NAMALWA (cell line): Measurements from ENCODE around the gene TEX28.
"Not testable (repeated sequence)": the region's sequence is repeated elsewhere in the genome, so short reads cannot be mapped to it uniquely, and the experiment has no call there.

Experiments
- DNase-seq: peaks from one replicate; pipeline ENCODE4 v3.0.0-alpha.2; 2015; ENCODE audit warnings: low spot score

The TEX28 gene

DNA sequence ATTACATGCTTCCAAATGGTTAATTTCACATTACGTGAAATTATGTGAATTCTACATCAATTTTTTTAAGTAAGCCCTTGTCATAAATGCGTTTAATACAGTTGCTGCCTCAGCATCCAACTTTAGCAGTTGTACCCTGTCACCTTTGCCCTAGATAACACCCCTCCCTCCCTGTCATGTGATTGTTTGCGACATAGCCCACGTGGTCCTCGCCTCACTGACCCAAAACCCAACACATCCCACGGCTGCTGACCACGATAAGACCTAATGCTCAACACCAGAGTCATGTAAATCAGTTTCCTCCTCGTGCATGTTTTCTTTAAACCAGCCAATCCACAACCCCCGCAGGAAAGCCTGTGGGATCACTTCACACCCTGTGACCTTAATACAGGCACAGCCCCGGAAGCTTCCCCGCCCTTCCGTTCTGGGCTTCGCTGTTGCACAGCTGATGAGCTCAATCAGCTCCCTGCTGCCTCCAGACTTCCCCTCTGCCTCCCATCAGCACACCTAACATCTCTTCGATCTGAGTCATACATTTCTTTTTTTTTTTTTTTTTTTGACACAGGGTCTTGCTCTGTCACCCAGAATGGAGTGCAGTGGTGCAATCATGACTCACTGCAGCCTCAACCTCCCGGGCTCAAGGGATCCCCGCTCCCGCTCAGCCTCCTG lies 47.4 kb downstream of the TEX28 start:
- DNase-seq, result not testable (repeated sequence)

DNA sequence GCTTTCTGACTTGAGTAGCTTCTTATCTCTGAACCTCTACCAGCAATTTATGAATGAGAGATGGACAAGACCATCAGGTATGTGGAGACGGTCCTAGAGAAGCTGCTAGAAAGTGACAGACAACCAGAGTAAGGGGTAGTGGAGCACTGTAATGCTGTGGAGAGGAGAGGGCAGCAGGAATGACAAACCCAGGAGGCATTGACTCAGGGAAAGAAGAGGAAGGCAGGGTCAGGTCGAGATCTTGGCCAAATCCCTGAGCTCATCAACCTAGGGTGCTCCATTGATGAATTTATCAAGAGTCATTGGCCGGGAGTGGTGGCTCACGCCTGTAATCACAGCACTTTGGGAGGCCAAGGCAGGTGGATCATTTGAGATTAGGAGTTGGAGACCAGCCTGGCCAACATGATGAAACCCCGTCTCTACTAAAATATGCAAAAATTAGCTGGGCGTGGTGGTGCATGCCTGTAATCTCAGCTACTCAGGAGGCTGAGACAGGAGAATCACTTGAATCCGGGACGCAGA lies 54.9 kb downstream of the TEX28 start:
- DNase-seq, result not testable (repeated sequence)

DNA sequence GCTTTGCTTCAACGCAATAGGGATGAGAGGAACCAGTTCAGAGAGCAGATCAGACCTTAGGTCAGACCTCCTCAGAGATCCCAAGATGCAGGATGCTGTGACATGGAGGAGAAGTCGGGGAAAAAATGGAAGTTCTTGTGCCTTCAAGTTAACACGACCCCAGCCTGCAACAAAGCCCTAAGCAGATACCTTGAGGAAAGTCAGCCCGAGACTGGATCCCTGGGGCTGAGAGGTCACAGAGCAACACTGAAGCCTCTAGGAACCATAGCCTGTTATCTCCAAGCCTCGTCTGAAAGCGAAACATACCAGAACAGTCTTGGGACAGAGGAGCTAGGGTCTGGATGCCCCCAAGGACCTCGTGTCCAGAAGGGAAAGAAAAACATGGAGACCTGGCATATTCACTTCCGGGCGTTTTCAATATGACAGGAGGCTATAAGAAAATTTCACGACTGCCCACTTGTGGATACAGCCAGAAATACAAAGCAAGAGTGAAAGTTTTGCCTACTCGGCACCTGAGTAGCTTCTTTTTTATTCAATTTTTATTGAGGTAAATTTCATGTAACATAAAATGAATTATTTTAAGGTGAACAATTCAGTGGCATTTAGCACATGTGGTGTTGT lies 55.9 kb downstream of the TEX28 start:
- DNase-seq, result not testable (repeated sequence)

DNA sequence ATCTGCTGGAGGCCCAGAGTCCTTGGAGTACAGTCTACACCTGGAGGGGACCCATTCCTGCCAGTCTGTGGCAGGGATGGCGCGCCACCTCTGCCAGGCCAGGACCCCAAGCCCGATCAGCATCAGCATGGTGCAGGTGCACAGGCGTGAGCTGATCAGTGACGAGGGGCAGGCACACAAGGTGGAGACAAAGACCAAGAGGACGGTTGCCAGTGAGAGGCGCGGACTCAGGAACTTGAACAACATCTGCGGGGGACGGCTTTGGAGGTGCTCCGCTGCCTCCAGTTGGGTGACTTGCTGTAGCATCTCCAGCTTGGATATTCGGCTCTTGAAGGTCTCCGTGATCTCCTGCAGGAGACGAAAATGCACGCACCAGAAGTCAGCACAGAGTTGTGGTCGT lies 61.3 kb downstream of the TEX28 start:
- not testable (repeated sequence) for DNase-seq

DNA sequence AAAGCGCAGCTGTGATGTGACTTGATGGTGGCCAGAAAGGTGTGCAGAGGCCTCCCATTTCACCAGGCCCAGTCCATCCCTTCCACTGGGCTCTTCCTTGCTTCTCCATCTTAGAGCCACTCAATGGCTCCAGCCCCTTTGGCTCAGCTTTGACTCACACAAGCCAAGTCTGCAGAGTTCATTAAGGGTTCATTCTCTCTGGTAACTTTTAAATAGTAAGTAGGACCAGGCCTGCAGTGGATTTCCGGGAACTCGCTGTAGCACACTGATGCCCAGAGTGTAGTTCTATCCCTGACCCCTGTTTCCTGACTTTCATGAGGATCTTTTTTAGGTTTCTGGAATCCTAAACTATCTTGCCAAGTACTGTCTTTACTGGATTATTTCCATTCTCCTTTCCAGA lies 63.5 kb downstream of the TEX28 start:
- DNase-seq, result not testable (repeated sequence)

DNA sequence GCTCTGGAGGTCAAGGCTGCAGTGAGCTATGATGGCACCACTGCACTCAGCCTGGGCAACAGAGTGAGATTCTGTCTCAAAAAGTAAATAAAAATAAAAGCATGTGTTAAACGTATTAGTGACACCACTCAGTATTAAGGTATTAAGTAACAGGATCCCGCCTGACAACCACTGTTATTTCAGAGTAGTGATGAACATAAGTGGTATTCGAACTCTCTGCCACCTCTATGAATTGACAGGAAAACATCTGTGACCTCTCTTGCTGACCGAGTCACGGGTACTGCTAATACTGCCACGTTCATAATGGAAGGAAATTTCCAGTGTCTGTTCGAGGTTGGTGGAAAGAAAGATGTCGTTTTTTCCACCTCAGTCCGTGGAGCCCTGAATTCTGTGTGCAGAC lies 68.2 kb downstream of the TEX28 start:
- DNase-seq, result not testable (repeated sequence)

DNA sequence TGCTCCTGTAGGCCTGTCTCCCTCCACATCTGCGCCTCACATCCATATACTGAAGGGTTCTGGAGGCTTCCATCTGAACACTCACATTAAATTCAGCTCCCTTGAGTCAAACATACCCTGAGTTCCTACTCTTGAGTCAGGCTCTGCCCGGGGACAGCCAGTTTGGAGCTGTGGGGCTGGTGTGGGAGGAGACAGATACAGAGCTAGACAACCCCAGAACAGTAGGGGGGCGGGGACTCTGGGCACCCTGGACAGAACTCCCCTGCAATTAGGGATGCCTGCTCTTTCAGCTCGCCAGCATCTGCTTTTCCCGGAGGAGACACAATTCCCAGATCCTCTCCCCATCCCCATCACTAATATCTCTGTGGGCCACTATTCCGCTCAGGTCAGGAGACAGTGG lies 69.6 kb downstream of the TEX28 start:
- DNase-seq, result not testable (repeated sequence)
